ENCODE data around the gene CD46. TPM values are rescaled to one million over a fixed set of nuclear protein-coding genes. Genes with fewer than 3 reads are reported as not detected.

CD46 gene
- total RNA-seq, 1 experiment from 2014 or later: 214 TPM

DNA sequence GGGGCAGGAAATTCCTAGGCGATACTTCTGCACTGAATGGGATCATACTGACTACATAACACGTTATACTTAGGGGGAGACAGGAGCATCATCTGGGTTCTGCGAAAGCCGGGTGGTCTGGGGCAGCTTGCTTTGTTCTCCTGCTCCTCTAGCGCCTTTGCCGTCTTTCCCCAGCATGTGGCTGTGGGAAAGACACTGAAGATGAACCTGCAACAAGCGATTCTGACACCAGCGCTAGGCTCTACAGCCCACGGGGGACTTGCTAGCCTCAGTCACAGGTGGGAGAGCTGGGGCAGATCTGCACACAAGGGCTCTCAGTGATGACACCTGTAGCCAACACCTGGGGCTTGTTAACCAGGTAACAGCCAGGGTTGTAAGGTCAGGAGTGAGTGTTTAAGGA lies 51.8 kb downstream of the CD46 start:
- Histone ChIP-seq H3K36me3 (ENCODE audit: low read depth) (peaks cover 7% of the 10 kb centered on the region; the same call in 1 of the 2 replicates), H3K27ac (no peak overlapping the region), H3K9me3 (ENCODE audit: insufficient read depth, low read depth) (no peaks in the 10 kb centered on the region), H3K79me2 (ENCODE audit: low read depth) (no peaks in the 10 kb centered on the region), H3K4me1 (replicated peaks; ENCODE audit: insufficient read depth) (no peaks in the 10 kb centered on the region), H3F3A (ENCODE audit: insufficient read depth, low read depth) (peaks cover 9% of the 10 kb centered on the region; the same call in 1 of the 2 replicates), H3K4me3 (no peak overlapping the region), H3K9me2 (ENCODE audit: insufficient read depth) (no peaks in the 10 kb centered on the region), H3K4me2 (no peak overlapping the region), H4K20me1 (ENCODE audit: insufficient read depth) (no peaks in the 10 kb centered on the region), H2AFZ (no peak overlapping the region), H3K27me3 (ENCODE audit: insufficient read depth, low read depth) (no peaks in the 10 kb centered on the region)
- BruUV-seq (replicated peaks): no TSS peak
- CTCF ChIA-PET: interaction anchor here (0.6 kb wide), 1 partner anchor 159 kb away, joined by 9 read pairs; no protein-coding TSS in a partner anchor
- intact Hi-C loops (cut with micrococcal nuclease; ENCODE audit: unreplicated experiment): no loop called here
- TF ChIP-seq, protein P1, sequence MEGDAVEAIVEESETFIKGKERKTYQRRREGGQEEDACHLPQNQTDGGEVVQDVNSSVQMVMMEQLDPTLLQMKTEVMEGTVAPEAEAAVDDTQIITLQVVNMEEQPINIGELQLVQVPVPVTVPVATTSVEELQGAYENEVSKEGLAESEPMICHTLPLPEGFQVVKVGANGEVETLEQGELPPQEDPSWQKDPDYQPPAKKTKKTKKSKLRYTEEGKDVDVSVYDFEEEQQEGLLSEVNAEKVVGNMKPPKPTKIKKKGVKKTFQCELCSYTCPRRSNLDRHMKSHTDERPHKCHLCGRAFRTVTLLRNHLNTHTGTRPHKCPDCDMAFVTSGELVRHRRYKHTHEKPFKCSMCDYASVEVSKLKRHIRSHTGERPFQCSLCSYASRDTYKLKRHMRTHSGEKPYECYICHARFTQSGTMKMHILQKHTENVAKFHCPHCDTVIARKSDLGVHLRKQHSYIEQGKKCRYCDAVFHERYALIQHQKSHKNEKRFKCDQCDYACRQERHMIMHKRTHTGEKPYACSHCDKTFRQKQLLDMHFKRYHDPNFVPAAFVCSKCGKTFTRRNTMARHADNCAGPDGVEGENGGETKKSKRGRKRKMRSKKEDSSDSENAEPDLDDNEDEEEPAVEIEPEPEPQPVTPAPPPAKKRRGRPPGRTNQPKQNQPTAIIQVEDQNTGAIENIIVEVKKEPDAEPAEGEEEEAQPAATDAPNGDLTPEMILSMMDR (conservative IDR thresholded peaks at IDR 0.05): no peak
- POLR2A ChIA-PET (ENCODE audit: unreplicated experiment): no interaction called here
- no peak for DNase-seq

DNA sequence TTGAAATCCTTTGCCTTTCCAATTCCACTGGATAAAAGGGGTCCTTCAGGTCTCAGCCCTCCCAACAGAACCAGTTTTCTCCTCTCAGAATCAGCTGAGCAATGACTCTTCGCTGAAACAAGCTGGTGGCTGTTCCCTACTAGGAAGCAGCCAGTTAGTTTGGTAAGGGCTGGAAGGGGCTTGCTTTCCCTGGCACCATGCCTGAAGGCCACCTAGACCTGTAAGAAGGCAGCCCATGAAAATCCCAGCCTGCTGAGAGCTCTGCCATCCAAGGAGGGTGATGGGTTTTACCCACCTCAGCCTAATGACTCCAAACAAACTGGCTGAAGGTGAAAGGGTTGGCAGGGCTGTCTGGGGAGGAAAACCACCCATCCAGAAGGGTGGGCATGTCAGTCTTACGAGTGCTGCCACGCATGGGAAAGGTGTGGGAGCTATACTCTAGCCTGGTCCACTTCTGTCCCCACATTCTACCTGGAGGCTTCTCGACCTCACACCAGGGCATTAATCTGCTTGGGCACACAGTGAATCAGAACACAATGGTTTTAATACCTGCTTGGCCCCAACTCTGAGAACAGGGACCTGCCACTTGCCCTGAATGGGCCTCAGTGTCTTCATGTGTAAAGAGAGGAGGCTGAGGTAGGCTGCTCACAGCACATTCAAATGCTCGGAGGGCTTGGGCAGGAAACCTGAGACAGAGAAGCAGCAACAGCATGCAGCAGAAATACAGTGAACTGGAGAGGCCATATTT lies 53.0 kb downstream of the CD46 start:
- no peaks in the 10 kb centered on the region for H4K20me1 ChIP-seq (ENCODE audit: insufficient read depth)
- BruUV-seq (replicated peaks): no TSS peak
- intact Hi-C loops (cut with micrococcal nuclease; ENCODE audit: unreplicated experiment): no loop called here
- H3K4me1 ChIP-seq (replicated peaks; ENCODE audit: insufficient read depth): no peaks in the 10 kb centered on the region
- H3K27me3 ChIP-seq (ENCODE audit: insufficient read depth, low read depth): no peaks in the 10 kb centered on the region
- POLR2A ChIA-PET (ENCODE audit: unreplicated experiment): no interaction called here
- no peak for TF ChIP-seq EZH2 (IDR thresholded peaks at IDR 0.05; ENCODE audit: low read depth)
- TF ChIP-seq, protein P1 (conservative IDR thresholded peaks at IDR 0.05): no peak
- H2AFZ ChIP-seq: no peak overlapping the region
- no peak overlapping the region for H3K27ac ChIP-seq
- H3K79me2 ChIP-seq (ENCODE audit: low read depth): no peaks in the 10 kb centered on the region
- no peaks in the 10 kb centered on the region for H3K9me3 ChIP-seq (ENCODE audit: insufficient read depth, low read depth)
- H3K36me3 ChIP-seq (ENCODE audit: low read depth): peaks cover 7% of the 10 kb centered on the region; the same call in 1 of the 2 replicates
- H3K4me2 ChIP-seq: no peak overlapping the region
- no peak overlapping the region for H3K4me3 ChIP-seq
- DNase-seq: no peak
- CTCF ChIA-PET: no interaction called here
- H3K9me2 ChIP-seq (ENCODE audit: insufficient read depth): no peaks in the 10 kb centered on the region
- 0 out of 2 replicates have a peak, but pooled peaks cover 5% of the 10 kb centered on the region for H3F3A ChIP-seq (ENCODE audit: insufficient read depth, low read depth)

DNA sequence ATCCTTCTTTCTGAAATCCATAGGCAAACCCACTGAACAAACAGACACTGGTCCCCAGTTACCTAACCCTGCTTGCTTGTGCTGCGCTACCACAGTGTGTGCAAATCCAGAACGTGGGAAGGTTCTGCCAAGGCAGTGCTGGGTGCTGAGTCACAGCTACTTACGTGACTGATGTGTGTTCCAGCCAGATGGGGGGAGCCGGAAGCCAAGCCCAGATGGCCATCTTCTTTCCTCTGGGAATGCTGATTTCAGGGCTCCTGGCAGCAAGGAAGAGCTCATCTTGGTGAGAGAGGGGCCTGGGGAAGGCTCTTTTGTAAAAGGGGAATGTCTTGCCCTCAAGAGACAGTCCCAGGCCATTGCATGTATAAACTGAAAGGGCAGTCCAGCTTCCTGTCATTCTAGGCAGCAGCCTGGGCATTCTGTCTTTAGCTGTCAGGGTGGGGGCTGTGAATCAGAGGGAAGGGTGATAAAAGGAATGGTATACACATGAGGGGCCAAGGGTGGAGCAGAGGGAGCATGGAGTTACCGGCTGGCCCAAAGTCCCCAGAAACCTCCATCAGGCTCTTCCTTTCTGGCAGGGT lies 54.1 kb downstream of the CD46 start:
- Histone ChIP-seq H3K4me3 (no peak overlapping the region), H3K4me2 (no peak overlapping the region), H3K9me2 (ENCODE audit: insufficient read depth) (no peaks in the 10 kb centered on the region), H2AFZ (no peak overlapping the region), H3K4me1 (replicated peaks; ENCODE audit: insufficient read depth) (no peaks in the 10 kb centered on the region), H3K36me3 (ENCODE audit: low read depth) (peaks cover 7% of the 10 kb centered on the region; the same call in 1 of the 2 replicates), H3K79me2 (ENCODE audit: low read depth) (no peaks in the 10 kb centered on the region), H3K9me3 (ENCODE audit: insufficient read depth, low read depth) (no peaks in the 10 kb centered on the region), H3K27me3 (ENCODE audit: insufficient read depth, low read depth) (no peaks in the 10 kb centered on the region), H3F3A (ENCODE audit: insufficient read depth, low read depth) (no peaks in the 10 kb centered on the region), H4K20me1 (ENCODE audit: insufficient read depth) (no peaks in the 10 kb centered on the region), H3K27ac (no peak overlapping the region)
- no peak for TF ChIP-seq EZH2 (IDR thresholded peaks at IDR 0.05; ENCODE audit: low read depth)
- DNase-seq: peak in 1 of 2 experiments; percentile 35
- intact Hi-C loops (cut with micrococcal nuclease; ENCODE audit: unreplicated experiment): no loop called here
- POLR2A ChIA-PET (ENCODE audit: unreplicated experiment): no interaction called here
- CTCF ChIA-PET: no interaction called here
- no TSS peak for BruUV-seq (replicated peaks)
